NCI-H2107 treated with DMSO at 0.1 percent for 48 hours (cell line): ENCODE data around the gene RINT1.

Experiments used
- DNase-seq: peaks from one replicate; lab custom pipeline; 2025; ENCODE audit not compliant: unreplicated experiment; lab: John Stamatoyannopoulos, UW

Gene RINT1

DNA sequence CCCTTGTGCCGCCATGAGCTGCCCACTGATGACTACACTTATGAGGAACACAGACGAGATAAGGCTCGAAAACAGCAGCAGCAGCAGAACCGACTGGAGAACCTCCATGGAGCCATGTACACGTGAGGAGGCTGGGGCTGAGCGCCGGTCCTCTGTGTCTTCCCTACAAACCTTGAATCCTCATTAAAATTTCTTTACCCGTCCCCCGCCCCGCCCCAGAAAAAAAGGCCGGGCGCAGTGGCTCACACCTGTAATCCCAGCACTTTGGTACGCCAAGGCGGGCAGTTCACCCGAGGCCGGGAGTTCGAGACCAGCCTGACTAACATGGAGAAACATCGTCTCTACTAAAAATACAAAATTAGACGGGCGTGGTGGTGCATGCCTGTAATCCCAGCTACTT lies 1.5 kb upstream of the RINT1 start:
- no peak for DNase-seq

DNA sequence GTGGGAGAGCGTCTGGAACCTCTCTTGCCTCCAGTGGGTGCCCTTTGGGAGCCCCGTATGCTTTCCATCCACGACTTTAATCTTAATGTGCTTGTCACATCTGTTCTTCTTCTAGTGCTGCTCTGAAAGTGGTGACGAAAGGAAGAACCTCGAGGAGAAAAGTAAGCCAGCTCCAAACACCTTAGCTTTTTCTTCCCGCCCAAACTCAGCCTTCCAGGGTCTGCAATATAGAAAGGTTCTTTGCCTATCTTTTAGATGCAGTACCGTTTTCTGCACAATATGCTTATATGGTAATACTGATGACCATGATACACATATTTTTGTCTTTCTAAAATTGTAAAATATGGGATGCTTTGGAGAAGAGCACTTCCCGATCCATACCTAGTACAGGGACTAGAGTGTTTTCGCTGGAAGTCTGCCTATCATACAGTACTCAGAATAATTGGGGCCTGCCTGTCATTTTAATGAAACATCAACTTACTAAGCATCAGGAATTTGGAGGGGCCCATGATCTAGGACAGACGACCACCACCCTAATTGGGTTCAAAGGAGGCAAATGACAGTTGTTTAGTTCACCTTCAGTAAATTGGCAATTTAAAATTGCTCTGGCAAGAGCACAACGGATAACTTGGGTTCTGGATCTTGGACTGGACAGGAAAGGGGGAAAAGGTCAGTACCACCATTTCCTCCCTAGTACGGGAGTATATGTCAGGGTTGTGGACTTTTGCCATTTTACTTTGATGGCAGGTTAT lies 884 bp downstream of the RINT1 start:
- no peak for DNase-seq

DNA sequence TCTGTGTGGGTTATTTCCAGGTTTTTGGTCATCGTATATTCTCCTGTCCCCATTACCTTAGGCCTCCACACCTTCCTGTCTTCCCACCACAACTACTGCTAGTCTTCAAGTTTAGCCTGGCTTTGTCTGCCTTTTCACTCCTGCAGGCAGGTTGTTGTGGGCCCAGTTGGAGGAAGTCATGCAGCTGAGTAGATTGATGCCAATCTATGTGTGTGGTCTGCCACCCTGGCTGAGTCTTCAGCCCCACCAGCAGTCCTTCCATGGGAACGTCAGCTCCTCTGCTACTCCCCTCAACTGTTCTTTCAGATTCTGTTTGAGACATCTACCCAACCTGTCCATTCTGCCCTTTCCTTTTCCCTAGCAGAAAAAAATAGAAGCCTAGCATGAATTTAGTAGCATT lies 6.3 kb downstream of the RINT1 start:
- no peak for DNase-seq

DNA sequence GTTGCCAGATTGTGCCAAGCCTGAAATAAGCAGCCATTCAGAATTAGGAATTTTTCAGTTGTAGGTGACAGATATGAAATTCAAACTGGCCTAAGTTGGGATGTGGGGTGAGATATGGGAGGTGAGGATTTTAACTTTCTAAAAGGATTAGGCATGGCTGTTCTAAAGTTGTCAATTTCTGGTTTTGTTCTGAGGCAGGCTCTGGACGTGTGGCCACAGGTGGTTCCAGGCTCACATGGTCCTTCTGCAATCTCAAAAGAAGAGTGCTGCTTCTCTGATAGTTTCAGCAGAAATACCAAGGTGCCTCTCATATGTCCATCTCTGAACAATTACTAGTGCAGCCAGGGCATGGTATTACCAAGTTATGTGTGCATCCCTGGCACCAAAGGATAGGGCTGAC lies 27.9 kb downstream of the RINT1 start:
- DNase-seq = no peak

DNA sequence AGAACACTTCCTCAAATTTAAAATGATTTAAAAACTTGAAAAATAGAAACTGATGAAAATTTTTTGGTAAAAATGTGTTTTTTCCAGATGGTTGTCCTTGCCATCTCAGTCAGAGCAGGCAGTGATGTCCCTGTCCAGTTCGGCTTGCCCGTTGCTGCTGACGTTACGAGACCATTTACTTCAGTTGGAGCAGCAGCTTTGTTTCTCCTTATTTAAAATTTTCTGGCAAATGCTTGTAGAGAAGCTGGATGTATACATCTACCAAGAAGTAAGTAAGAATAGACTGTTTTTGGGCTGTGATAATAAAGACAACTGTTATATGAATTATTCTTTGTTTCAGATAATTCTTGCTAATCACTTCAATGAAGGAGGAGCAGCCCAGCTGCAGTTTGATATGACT lies 33.2 kb downstream of the RINT1 start:
- no peak for DNase-seq

DNA sequence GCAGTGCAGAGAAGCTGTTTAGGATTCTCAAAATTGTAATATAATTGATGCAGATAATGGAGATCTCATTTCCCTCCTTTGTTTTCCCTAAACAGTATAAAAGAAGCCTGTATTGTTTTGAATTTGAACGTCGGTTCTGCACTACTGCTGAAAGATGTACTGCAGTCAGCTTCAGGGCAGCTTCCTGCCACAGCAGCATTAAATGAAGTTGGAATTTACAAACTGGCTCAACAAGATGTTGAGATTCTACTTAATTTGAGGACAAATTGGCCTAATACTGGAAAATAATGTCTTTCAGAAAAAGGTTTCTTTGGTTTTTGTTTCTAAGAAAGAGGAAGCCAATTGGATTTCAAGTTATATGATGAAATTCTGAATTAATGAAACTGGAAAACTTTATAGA lies 35.0 kb downstream of the RINT1 start:
- no peak for DNase-seq

DNA sequence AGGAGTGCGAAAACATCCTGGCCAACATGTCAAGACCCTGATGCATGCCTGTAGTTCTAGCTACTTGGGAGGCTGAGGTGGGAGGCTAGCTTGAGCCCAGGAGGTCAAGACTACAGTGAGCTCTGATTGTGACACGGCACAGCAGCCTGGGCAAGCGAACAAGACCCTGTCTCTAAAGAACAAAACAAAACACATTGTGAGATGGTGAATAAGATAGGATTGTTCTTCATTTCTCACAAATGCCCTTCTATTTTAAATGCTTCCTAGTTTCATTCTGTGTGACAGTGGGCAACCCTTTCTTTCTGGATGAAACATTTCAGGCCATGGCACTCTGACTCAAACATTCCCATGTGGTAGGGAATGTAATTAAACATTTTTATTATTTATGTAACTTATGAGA lies 35.8 kb downstream of the RINT1 start:
- no peak for DNase-seq

DNA sequence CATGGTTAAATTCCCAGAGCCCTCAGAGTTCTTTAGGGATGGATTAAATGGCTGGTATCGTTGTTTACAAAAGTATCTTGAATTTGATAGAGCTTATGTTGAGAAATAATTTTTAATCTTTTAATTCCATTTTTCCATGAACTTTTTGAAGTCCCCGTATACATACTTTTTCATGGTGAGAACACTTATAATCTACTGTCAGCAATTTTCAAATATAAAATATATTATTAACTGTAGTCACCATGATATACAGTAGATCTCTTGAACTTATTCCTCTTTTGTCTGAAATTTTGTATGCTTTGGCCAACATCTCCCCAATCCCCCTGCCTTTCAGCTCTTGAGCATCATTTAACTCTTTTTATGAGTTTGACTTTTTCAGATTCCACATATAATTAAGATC lies 39.9 kb downstream of the RINT1 start:
- DNase-seq = no peak

DNA sequence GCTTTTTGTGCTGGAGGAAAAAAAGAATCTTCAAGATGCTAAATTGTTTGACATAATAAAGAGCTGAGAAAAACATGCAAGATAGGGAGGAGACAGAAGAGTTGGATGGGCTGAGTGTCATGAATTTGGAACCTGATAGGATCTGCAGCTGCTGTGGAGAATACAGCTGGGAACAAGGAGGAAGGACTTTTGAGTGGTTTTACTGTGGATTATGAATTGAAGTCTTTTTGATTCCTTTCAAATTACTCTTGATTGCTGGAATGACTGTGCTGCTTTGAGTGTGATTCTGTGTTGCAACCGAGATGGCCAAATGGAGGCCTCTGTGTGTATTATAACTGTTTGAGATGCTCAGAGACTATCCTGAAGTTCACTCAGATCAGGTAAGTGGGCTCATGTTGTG lies 45.2 kb downstream of the RINT1 start:
- no peak for DNase-seq

DNA sequence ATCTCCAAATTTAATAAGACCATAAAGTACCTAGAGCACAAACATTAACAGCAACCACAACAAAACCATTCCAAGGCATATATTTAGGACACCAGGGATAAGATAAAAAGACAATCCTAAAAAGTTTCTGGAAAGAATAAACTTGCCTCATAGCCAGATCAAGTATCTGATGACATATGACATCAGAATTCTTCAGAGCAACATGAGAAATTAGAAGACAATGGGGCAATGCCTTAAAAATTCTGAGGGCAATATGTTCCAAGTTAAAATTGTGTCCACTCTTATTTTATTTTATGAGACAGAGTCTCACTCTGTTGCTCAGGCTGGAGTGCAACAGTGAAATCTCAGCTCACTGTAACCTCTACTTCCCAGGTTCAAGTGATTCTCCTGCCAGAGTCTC lies 46.5 kb downstream of the RINT1 start:
- DNase-seq = no peak

DNA sequence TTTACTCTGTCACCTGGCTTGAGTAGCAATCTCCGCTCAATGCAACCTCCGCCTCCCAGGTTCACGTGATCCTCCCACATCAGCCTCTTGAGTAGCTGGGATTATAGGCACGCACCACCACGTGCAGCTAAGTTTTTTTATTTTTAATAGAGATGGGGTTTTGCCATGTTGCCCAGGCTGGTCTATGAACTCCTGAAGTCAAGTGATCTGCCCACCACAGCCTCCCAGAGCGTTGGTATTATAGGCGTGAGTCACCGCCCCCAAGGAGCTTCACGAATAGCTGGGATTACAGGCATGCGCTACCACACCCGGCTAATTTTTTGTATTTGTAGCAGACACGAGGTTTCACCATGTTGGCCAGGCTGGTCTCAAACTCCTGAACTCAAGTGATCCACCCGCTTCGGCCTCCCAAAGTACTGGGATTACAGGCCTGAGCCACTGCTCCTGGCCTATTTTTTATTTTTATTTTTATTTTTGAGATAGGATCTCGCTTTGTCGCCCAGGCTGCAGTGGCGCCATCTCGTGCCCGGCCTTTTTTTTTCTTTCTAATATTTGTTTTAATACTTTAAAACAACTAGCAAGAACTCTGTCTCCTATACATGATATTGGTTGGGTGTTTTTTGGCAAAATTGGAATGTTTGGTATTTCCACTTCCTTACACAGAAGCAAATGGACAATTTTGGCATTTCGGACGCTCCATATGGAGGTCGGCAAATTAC lies 48.2 kb downstream of the RINT1 start:
- DNase-seq = no peak

DNA sequence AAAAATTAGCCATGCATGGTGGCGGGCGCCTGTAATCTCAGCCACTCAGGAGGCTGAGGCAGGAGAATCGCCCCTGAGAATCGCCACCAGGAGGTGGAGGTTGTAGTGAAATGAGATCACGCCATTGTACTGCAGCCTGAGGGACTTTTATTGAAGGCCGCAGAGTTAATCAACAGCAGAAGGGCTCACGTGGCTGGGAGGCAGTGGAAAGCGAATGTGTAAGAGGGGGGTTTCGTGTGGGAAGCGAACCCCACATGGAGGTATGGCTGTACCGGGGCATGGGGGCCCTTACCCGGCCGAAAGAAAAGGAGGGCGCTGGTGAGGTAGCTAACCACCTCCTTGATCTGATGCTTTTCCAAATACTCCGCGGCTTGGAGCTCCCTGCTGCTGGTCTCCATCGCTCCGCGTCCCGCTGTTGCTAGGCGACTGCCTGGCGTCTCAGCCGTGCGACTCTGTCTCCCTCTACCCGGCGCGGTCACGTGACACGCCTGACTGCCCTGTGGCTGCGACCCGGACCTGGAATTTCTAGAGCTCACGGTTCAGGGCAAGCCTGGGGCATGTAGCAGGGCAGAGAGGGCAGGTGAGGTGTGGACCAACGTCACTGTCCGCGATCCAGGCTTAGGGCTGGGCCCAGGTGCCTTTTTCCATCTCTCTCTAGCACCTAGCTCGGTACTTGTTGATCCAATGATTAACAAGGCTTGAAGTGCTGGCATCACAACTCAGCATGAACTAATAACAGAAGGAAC lies 49.2 kb downstream of the RINT1 start, which contains the start of gene EFCAB10:
Gene EFCAB10 (minus strand): TSS at position 428 of the 746 bp plus-strand sequence. CDS start 30 bp downstream, at position 398.
- peak; percentile 74 for DNase-seq

DNA sequence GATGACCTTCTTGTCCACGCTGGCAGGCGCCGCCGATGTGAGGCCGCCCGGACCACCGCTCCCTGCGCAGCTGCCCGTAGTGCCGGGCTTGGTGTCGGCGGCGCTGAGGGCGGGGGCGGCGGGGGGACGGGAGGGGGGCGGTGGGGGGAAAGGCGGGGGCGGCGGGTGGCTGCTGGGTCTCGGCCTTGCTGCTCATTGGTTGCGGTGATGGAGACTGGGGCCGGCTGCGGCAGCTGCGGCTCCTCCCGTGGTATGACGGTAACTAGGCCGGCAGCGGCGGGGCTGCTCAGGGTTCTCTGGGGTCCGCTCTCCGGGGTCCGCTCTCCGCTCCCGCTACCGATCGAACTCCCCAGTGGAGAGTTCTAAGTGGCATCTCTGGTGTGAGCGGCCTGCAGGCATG lies 51.1 kb downstream of the RINT1 start:
- DNase-seq = no peak

DNA sequence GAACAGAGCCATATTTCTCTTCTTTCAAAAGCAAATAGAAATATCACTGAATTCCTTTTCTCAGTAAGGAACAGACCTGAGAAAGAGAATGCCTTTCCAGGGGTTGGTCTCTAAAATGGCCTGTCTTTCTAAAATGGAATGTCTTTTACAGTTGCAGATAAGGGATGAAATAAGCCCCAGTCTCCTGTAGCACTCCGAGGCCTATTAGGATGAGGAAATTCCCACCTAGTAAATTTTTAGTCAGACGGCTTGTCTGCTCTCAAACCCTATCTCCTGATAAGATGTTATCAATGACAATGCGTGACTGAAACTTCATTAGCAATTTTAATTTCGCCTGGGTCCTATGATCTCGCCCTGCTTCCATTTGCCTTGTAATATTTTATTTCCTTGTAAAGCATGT lies 52.2 kb downstream of the RINT1 start:
- DNase-seq = no peak

DNA sequence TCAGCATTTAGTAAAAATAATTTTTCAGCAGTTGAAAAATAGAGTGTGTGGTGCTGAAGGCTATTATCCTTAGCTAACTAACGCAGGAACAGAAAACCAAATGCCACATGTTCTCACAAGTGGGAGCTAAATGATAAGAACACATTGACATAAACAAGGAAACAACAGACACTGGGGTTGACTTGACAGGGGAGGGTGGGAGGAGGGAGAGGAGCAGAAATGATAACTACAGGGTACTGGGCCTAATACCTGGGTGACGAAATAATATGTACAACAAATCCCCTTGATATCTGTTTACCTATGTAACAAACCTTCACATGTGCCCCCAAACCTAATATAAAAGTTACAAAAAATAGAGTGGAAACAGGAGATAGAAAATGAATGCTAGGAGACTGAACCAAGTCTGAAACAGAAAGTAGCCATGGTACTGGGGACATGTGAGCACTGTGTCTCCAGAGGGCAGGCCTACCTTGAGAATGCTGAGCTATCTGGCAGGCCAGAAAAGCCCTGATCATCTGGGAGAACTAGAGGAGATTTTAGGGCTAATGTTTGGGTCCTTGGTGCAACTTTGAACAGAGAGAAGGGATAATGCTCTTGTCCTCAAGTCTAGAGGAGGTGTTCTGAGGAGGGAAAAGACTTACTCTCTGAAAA lies 54.0 kb downstream of the RINT1 start:
- no peak for DNase-seq

DNA sequence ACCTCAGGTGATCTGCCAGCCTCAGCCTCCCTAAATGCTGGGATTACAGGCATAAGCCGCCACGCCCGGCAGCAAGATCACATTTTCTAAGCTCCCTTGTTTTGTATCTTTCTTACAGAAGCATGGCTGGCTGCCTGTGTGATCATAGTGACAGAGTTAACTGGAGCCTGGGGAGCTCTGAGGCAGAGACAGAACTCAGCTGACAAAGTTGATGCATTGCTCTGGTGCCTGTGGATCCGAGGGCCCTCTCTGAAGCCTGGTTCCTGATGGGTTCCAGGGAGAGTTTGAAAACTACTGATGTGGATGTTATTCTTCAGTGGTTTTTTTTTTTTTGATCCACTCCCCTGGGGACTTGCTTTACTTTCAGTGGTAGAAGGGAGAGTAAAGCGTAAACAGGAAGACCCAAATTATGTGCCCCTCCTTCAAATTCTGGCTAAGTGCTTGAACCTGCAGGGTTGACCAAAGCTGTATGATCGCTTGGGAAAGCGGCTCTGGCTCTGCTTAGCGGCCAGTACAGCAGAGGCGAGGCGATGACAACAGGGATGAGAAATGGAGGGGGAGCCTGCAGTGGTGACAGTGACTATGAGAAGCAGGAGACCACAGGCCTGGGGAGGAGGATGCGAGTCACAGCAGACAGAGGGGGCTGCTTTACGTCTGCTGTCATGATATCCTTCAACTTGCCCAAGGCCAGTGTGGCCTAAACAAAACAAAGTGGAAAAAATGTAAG lies 56.1 kb downstream of the RINT1 start:
- DNase-seq = no peak

DNA sequence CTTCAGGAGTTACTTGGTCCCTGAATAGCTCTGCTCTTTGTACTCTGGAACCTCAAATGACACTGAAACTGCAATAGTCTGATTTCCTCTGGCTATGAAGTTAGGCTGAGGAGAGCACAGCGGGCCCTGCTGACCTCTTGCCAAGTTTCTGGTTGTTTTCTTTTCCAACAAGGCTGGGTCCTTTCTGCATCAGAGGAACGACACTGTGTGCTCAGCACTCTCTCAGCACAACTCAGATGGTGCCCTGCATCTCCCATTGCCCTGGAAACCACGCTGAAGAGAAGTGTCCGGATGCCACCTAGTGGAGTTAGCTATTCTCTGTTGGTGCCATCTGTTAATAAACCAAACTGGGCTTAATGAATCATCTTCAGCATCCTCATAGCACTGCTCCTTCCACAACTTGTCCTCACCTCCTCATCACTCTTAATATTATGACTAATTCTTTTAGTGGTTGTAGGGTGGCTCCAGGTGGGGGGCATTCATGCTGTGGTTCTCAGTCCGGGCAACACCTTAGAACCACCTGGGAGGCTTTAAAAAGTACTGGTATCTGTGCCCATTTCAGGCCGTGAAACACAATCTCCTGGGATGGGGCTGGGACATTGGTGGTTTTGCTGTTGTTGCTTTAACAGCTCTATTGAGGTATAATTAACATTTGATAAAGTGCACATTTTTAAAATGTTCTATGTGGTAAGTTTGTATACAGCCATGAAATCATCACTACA lies 57.5 kb downstream of the RINT1 start:
- peak; percentile 84 for DNase-seq

DNA sequence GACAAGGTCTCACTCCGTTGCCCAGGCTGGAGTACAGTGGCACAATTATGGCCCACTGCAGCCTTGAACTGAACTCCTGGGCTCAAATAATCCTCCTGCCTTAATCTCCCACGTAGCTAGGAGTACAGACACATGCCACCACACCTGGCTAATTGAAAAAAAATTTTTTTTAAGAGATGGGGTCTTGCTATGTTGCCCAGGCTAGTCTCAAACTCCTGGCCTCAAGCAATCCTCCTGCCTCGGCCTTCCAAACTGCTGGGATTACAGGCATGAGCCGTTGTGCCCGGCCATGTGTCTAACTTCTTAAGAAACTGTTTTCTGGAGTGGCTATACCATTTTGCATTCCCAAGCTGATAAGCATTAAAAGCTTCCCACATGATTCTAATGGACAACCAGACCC lies 58.8 kb downstream of the RINT1 start:
- no peak for DNase-seq

DNA sequence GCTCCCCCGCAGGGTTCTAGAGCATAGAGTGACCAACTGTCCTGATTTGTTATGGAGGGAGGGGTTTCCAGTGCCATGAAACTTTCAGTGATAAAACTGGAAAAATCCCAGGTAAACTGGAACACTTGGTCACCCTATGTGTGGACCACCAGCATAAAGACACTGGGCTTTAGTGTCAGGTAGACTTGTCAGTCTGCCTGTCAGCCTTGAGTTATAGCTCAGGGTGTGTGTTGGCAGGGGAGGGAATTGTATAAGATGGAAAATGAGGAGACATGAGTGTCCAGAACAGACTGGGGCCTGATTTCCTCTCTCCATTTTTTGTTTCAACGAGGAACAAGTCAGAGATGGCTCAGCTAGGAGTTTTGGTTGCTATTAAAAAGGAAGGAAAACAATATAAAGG lies 59.5 kb downstream of the RINT1 start:
- no peak for DNase-seq

DNA sequence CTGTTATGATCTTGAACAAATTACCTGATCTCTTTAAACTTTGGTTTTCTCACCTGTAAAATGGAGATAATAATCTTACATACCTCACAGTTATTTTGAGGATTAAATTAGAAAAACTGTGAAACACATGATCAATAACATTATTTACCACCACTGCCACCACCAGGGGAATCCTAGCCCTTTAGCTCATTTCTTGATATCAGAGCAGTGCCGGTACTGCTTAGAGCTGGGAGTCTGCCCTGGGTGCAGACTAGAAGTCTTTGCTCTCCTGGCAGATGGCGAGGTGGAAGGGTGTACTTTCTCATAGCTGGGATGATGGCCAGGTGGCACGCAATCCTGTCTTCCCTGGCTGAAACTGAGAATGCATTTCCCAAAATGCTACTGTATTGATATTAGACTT lies 62.0 kb downstream of the RINT1 start:
- peak; percentile 59 for DNase-seq
